ENCODE data around the gene ARSB.

- TF ChIP-seq ZNF384 (IDR thresholded peaks at IDR 0.05; ENCODE audit: borderline replicate concordance, low read depth, low read length) (no peak), POLR2AphosphoS5 (IDR thresholded peaks at IDR 0.05; ENCODE audit: low read length) (no peak), RFX5 (IDR thresholded peaks at IDR 0.05; ENCODE audit: low read depth, low read length) (no peak), POLR2A (IDR thresholded peaks at IDR 0.05; ENCODE audit: low read depth, low read length) (no peak)
- TF ChIP-seq, protein P1, sequence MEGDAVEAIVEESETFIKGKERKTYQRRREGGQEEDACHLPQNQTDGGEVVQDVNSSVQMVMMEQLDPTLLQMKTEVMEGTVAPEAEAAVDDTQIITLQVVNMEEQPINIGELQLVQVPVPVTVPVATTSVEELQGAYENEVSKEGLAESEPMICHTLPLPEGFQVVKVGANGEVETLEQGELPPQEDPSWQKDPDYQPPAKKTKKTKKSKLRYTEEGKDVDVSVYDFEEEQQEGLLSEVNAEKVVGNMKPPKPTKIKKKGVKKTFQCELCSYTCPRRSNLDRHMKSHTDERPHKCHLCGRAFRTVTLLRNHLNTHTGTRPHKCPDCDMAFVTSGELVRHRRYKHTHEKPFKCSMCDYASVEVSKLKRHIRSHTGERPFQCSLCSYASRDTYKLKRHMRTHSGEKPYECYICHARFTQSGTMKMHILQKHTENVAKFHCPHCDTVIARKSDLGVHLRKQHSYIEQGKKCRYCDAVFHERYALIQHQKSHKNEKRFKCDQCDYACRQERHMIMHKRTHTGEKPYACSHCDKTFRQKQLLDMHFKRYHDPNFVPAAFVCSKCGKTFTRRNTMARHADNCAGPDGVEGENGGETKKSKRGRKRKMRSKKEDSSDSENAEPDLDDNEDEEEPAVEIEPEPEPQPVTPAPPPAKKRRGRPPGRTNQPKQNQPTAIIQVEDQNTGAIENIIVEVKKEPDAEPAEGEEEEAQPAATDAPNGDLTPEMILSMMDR (IDR thresholded peaks at IDR 0.05 in 2 of 3, conservative IDR thresholded peaks at IDR 0.05 in 1 of 3; ENCODE audit: control insufficient read depth in 2 of 3, extremely low read depth in 1 of 3, insufficient read depth in 1 of 3, low read depth in 3 of 3, low read length in 3 of 3), result no peak
Measured at GRCh38 chr5:78838753-78839152, 146.4 kb downstream of the ARSB start.

Measured in GM12878 (cell line).